ENCODE results near the gene ATG4A.

Gene ATG4A

DNA sequence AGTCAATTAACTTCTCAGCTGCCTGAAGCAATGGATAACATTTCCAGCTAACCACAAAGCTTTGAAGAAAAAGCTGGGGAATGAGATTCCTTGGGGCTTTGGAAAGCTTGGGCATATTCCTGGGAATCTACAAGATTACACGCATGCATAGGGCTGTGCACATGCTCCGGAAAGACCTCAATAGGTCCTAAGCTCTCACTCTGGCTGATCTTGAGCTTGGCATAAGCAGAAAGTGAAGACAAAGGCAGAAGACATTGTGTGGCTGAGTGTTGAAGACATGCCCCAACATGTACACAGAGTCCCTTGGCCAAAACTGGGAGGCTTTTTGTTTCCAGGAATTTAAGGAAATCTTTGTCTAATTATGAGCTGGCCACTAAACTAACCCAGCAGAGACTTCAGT lies 31.2 kb downstream of the ATG4A start:
- Histone ChIP-seq H4K8ac (ENCODE audit: low read depth, low read length) (no peak overlapping the region), H3K14ac (ENCODE audit: low read length) (no peak overlapping the region), H3K27me3 (ENCODE audit: insufficient read depth, low read length) (no peaks in the 10 kb centered on the region), H3K79me1 (ENCODE audit: low read length) (no peaks in the 10 kb centered on the region), H4K12ac (ENCODE audit: low read depth, low read length) (no peak overlapping the region), H3K23ac (ENCODE audit: low read length) (no peak overlapping the region), H2BK120ac (ENCODE audit: insufficient read depth, low read length, poor library complexity) (peak overlapping the region; percentile 20), H3K36me3 (ENCODE audit: control insufficient read depth in 1 of 2, insufficient read depth in 2 of 2, low read length in 2 of 2) (no peaks in the 10 kb centered on the region), H3K79me2 (ENCODE audit: control insufficient read depth, insufficient read depth, low read length, poor library complexity) (no peaks in the 10 kb centered on the region), H2BK12ac (ENCODE audit: low read length) (no peak overlapping the region), H3K4me1 (ENCODE audit: control insufficient read depth in 1 of 2, insufficient read depth in 2 of 2, low read length in 2 of 2) (peaks cover 0 to 4% of the 10 kb centered on the region in 2 experiments), H4K91ac (ENCODE audit: low read depth, low read length) (no peak overlapping the region), H3K4me2 (ENCODE audit: low read length) (no peak overlapping the region), H3K4me3 (ENCODE audit: low read depth, low read length) (no peak overlapping the region), H3K9me3 (ENCODE audit: insufficient read depth, low read depth, low read length) (no peaks in the 10 kb centered on the region), H2BK5ac (ENCODE audit: low read depth, low read length, poor library complexity) (no peak overlapping the region), H3K9ac (ENCODE audit: low read length) (no peak overlapping the region), H3K18ac (ENCODE audit: low read length) (no peak overlapping the region), H3K4ac (ENCODE audit: low read depth, low read length) (no peak overlapping the region), H2AFZ (ENCODE audit: insufficient read depth, low read length, poor library complexity) (no peak overlapping the region), H2AK5ac (ENCODE audit: low read length) (no peak overlapping the region), H3K27ac (ENCODE audit: low read depth, low read length) (peak overlapping the region; percentile 25)
- DNase-seq = no peak
- no CpG with 5 or more reads among the region's 2 CpGs for WGBS (ENCODE audit: extremely low coverage, insufficient coverage, insufficient read length)

DNA sequence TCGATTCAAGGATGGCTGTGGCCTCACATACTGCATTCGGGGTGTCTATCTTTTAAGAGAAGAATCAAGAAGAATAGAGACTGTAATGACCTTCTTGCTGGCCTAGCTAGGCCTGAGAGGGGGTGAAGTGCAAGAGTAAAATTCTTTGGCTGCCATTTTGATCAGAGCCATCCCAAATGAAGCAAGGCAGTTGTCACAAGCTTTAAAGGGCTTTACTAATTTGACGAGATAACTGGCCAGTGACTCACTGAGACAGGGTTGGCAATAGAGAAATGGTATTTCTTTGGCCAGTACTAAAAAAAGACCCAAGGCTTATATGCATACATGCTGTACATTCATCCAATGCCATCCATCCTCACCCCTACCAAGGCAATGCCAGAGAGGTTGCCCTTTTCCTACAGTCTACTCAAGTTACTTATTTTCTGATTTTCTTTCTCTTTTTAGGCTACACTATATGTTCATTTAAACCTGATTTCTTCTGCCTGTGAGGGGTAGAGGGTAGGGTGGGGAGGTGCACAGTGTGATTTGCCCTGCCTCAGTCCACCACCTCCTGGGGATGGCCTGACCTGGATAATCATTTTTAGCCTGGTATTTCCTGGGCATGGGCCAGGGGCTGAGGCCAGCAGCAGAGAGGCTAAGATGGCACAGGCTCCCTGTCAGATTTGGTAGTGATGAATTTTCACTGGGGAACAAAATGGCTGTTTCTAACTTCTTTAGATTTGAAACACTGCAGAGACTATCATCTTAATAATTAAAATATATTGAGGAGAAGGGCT lies 32.2 kb downstream of the ATG4A start:
- Histone ChIP-seq H3K14ac (ENCODE audit: low read length) (no peak overlapping the region), H3K27me3 (ENCODE audit: insufficient read depth, low read length) (no peaks in the 10 kb centered on the region), H2AFZ (ENCODE audit: insufficient read depth, low read length, poor library complexity) (no peak overlapping the region), H3K79me2 (ENCODE audit: control insufficient read depth, insufficient read depth, low read length, poor library complexity) (no peaks in the 10 kb centered on the region), H3K4me2 (ENCODE audit: low read length) (no peak overlapping the region), H3K9ac (ENCODE audit: low read length) (no peak overlapping the region), H3K9me3 (ENCODE audit: insufficient read depth, low read depth, low read length) (no peaks in the 10 kb centered on the region), H3K23ac (ENCODE audit: low read length) (no peak overlapping the region), H4K91ac (ENCODE audit: low read depth, low read length) (peak overlapping the region; percentile 14), H3K4me3 (ENCODE audit: low read depth, low read length) (no peak overlapping the region), H2BK12ac (ENCODE audit: low read length) (peak overlapping the region; percentile 40), H2AK5ac (ENCODE audit: low read length) (no peak overlapping the region), H3K4me1 (ENCODE audit: control insufficient read depth in 1 of 2, insufficient read depth in 2 of 2, low read length in 2 of 2) (peaks cover 0 to 4% of the 10 kb centered on the region in 2 experiments), H2BK120ac (ENCODE audit: insufficient read depth, low read length, poor library complexity) (no peak overlapping the region), H3K27ac (ENCODE audit: low read depth, low read length) (no peak overlapping the region), H4K12ac (ENCODE audit: low read depth, low read length) (no peak overlapping the region), H4K8ac (ENCODE audit: low read depth, low read length) (no peak overlapping the region), H3K36me3 (ENCODE audit: control insufficient read depth in 1 of 2, insufficient read depth in 2 of 2, low read length in 2 of 2) (no peaks in the 10 kb centered on the region), H2BK5ac (ENCODE audit: low read depth, low read length, poor library complexity) (no peak overlapping the region), H3K79me1 (ENCODE audit: low read length) (no peaks in the 10 kb centered on the region), H3K4ac (ENCODE audit: low read depth, low read length) (no peak overlapping the region), H3K18ac (ENCODE audit: low read length) (no peak overlapping the region)
- no peak for DNase-seq
- no CpG with 5 or more reads among the region's 3 CpGs for WGBS (ENCODE audit: extremely low coverage, insufficient coverage, insufficient read length)

DNA sequence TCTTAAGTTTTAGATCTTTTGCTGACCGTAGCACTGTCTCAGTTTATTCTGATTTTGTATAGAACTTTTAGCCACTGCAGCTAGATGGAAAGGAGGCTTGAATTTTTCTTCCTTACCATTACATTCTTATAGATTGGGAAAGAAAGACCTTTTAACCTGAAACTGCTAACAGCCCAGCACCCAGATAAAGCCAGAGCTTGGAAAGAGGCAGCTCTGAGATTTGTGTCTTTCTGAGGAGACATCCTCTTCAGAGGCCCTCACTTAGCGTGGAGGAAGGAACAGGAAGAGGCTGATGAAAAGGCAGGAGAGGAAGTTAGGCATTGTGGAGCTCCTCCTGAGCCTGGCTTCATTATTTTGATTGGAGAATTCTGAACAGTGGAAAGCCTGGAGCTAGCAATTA lies 35.1 kb downstream of the ATG4A start:
- Histone ChIP-seq H2AFZ (ENCODE audit: insufficient read depth, low read length, poor library complexity) (no peak overlapping the region), H2AK5ac (ENCODE audit: low read length) (no peak overlapping the region), H3K27me3 (ENCODE audit: insufficient read depth, low read length) (no peaks in the 10 kb centered on the region), H3K18ac (ENCODE audit: low read length) (no peak overlapping the region), H4K91ac (ENCODE audit: low read depth, low read length) (no peak overlapping the region), H3K4me1 (ENCODE audit: control insufficient read depth in 1 of 2, insufficient read depth in 2 of 2, low read length in 2 of 2) (peaks cover 0 to 4% of the 10 kb centered on the region in 2 experiments), H4K12ac (ENCODE audit: low read depth, low read length) (no peak overlapping the region), H3K4me3 (ENCODE audit: low read depth, low read length) (no peak overlapping the region), H2BK5ac (ENCODE audit: low read depth, low read length, poor library complexity) (no peak overlapping the region), H3K4ac (ENCODE audit: low read depth, low read length) (no peak overlapping the region), H2BK120ac (ENCODE audit: insufficient read depth, low read length, poor library complexity) (no peak overlapping the region), H3K9me3 (ENCODE audit: insufficient read depth, low read depth, low read length) (no peaks in the 10 kb centered on the region), H3K79me2 (ENCODE audit: control insufficient read depth, insufficient read depth, low read length, poor library complexity) (no peaks in the 10 kb centered on the region), H3K79me1 (ENCODE audit: low read length) (no peaks in the 10 kb centered on the region), H3K14ac (ENCODE audit: low read length) (no peak overlapping the region), H3K36me3 (ENCODE audit: control insufficient read depth in 1 of 2, insufficient read depth in 2 of 2, low read length in 2 of 2) (no peaks in the 10 kb centered on the region), H3K4me2 (ENCODE audit: low read length) (no peak overlapping the region), H3K27ac (ENCODE audit: low read depth, low read length) (no peak overlapping the region), H4K8ac (ENCODE audit: low read depth, low read length) (no peak overlapping the region), H3K23ac (ENCODE audit: low read length) (no peak overlapping the region), H2BK12ac (ENCODE audit: low read length) (no peak overlapping the region), H3K9ac (ENCODE audit: low read length) (no peak overlapping the region)
- no peak for DNase-seq
- no CpG with 5 or more reads among the region's 2 CpGs for WGBS (ENCODE audit: extremely low coverage, insufficient coverage, insufficient read length)

DNA sequence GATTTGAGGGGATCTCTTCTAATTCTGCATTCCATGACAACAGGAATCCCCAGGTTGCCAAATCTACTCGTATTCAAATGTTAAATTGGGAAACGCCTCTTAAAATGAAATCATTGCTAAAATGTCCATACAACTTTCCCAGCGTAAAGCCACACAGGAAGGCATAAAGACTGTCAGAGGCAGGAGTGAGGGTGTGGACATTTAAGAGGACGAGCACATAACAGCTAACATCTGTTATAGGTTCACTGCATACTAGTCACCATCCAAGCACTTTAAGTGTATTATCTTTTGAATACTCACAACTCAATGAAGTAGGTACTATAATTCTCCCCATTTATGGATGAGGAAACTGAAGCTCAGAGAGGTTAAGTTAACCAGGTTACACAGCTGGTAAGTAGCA lies 35.6 kb downstream of the ATG4A start:
- Histone ChIP-seq H4K91ac (ENCODE audit: low read depth, low read length) (no peak overlapping the region), H2AFZ (ENCODE audit: insufficient read depth, low read length, poor library complexity) (no peak overlapping the region), H3K4me1 (ENCODE audit: control insufficient read depth in 1 of 2, insufficient read depth in 2 of 2, low read length in 2 of 2) (peaks cover 0 to 4% of the 10 kb centered on the region in 2 experiments), H2BK120ac (ENCODE audit: insufficient read depth, low read length, poor library complexity) (no peak overlapping the region), H3K27ac (ENCODE audit: low read depth, low read length) (no peak overlapping the region), H3K36me3 (ENCODE audit: control insufficient read depth in 1 of 2, insufficient read depth in 2 of 2, low read length in 2 of 2) (no peaks in the 10 kb centered on the region), H3K9me3 (ENCODE audit: insufficient read depth, low read depth, low read length) (no peaks in the 10 kb centered on the region), H4K12ac (ENCODE audit: low read depth, low read length) (no peak overlapping the region), H3K4me3 (ENCODE audit: low read depth, low read length) (no peak overlapping the region), H3K79me1 (ENCODE audit: low read length) (no peaks in the 10 kb centered on the region), H3K4me2 (ENCODE audit: low read length) (no peak overlapping the region), H3K4ac (ENCODE audit: low read depth, low read length) (no peak overlapping the region), H2BK5ac (ENCODE audit: low read depth, low read length, poor library complexity) (no peak overlapping the region), H3K9ac (ENCODE audit: low read length) (no peak overlapping the region), H3K18ac (ENCODE audit: low read length) (no peak overlapping the region), H3K79me2 (ENCODE audit: control insufficient read depth, insufficient read depth, low read length, poor library complexity) (no peaks in the 10 kb centered on the region), H3K14ac (ENCODE audit: low read length) (no peak overlapping the region), H3K27me3 (ENCODE audit: insufficient read depth, low read length) (no peaks in the 10 kb centered on the region), H2AK5ac (ENCODE audit: low read length) (no peak overlapping the region), H4K8ac (ENCODE audit: low read depth, low read length) (no peak overlapping the region), H2BK12ac (ENCODE audit: low read length) (no peak overlapping the region), H3K23ac (ENCODE audit: low read length) (no peak overlapping the region)
- no peak for DNase-seq
- WGBS (ENCODE audit: extremely low coverage, insufficient coverage, insufficient read length) = no CpG with 5 or more reads among the region's 4 CpGs

Data from trophoblast cell (in vitro differentiated cells and primary cell).